Activated naive CD4-positive, alpha-beta T cell treated with anti-CD3 and anti-CD28 coated beads for 36 hours (primary cell): Measurements from ENCODE around the gene ABHD14A. TPM values are rescaled to one million over a fixed set of nuclear protein-coding genes. Genes with fewer than 3 reads are reported as not detected.

ENCODE experiments used
- CTCF ChIA-PET: fragments of 350-600 bp; sonication (Branson Sonifier 250); formaldehyde crosslinking; loops from one replicate; lab custom pipeline; 2021; ENCODE audit warnings: antibody characterized with exemption; lab: Charles Lee
- DNase-seq: peaks from one replicate; pipeline ENCODE4 v3.0.0-alpha.2; 2020
- H3K27ac Mint-ChIP-seq: one replicate; pipeline ENCODE4 v1.8.0; 2021; ENCODE audit warnings: mild to moderate bottlenecking, mixed read lengths
- H3K27me3 Mint-ChIP-seq: one replicate; pipeline ENCODE4 v1.8.0; 2021; ENCODE audit warnings: low read depth, mixed read lengths
- H3K36me3 Mint-ChIP-seq: one replicate; pipeline ENCODE4 v1.8.0; 2021; ENCODE audit warnings: low read depth, mixed read lengths
- H3K4me1 Mint-ChIP-seq: one replicate; pipeline ENCODE4 v1.8.0; 2021; ENCODE audit warnings: low read depth, mixed read lengths
- H3K4me3 Mint-ChIP-seq: one replicate; pipeline ENCODE4 v1.8.0; 2021; ENCODE audit warnings: mild to moderate bottlenecking, moderate library complexity, mixed read lengths
- H3K9me3 Mint-ChIP-seq: one replicate; pipeline ENCODE4 v1.8.0; 2021; ENCODE audit warnings: mixed read lengths
- intact Hi-C: fragments of 100-400 bp; cut with micrococcal nuclease; formaldehyde crosslinking; loops from one replicate; pipeline ENCODE4 v1.15.1; 2023
- total RNA-seq, 2 experiments: library from RNA; stranded (reverse); gene quantifications; one replicate each; pipeline ENCODE4 v1.2.3, GENCODE V29; 2021

ABHD14A gene
- total RNA-seq, 2 experiments from 2014 or later, result 5.4 to 5.7 TPM

DNA sequence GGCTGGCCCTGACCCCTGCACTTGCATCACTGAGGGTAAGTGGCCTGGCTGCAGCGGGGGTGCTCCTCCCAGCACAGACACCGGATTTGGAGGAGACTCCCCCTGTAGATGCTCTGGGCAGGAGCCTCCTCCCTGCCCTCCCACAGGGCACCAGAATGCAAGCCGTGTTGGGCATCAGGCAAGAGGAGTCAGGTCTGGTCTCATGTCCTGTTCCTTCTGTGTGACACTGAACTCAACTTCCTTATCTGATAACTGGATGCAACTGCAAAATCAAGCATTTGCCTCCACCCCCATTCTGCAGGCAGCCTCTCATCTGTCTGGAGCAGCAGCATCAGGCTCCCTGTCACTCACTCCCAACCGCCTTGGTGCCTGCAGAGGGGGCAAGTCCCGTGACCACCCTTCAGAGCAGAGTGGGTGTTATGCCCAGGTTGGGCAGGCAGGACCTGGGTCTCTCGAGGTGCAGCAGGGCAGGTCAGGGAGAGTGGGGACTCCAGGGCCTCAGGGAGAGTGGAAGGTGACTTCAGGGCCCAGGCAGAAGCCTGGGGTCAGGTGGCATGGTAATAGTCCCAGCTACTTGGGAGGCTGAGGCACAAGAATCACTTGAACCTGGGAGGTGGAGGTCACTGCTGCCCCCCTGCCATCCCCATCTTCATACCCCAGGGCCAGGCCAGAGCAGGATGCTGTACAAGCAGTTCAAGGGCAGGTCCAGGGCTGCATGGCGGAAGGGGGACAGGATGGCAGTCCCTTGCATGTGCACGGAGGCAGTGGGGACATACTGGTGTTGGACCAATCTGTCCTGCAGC is 31.4 kb downstream of the ABHD14A start:
- Mint-ChIP-seq H3K9me3 (no peaks in the 10 kb centered on the region), H3K27me3 (no peaks in the 10 kb centered on the region), H3K4me3 (no peak overlapping the region), H3K36me3 (no peaks in the 10 kb centered on the region), H3K4me1 (peaks cover 9% of the 10 kb centered on the region), H3K27ac (no peak overlapping the region)
- no peak for DNase-seq
- CTCF ChIA-PET, result interaction anchor here (0.6 to 6.1 kb wide), 5 partner anchors 47 to 480 kb away, joined by 3 to 77 read pairs (median 3); no protein-coding TSS in a partner anchor
- intact Hi-C loops, result no loop called here

DNA sequence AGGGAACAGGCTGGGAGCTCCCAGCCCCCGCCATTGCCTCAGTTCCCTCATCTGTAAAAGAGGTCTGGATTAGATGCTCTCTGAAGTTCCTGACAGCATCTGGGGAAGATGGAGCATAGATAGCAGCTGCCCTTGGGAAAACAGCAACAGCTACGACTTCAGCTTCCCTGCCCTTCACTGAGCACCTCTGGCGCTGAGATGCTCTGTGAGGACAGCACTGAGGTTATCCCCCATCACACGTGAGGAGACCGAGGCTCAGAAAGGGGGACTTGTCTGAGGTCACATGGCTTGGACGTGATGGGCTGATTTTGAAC is 31.9 kb downstream of the ABHD14A start:
- H3K9me3 Mint-ChIP-seq, result no peaks in the 10 kb centered on the region
- H3K27ac Mint-ChIP-seq, result no peak overlapping the region
- no peaks in the 10 kb centered on the region for H3K36me3 Mint-ChIP-seq
- no peak for DNase-seq
- H3K4me3 Mint-ChIP-seq, result no peak overlapping the region
- intact Hi-C loops, result no loop called here
- peaks cover 9% of the 10 kb centered on the region for H3K4me1 Mint-ChIP-seq
- no peaks in the 10 kb centered on the region for H3K27me3 Mint-ChIP-seq
- CTCF ChIA-PET, result no interaction called here

DNA sequence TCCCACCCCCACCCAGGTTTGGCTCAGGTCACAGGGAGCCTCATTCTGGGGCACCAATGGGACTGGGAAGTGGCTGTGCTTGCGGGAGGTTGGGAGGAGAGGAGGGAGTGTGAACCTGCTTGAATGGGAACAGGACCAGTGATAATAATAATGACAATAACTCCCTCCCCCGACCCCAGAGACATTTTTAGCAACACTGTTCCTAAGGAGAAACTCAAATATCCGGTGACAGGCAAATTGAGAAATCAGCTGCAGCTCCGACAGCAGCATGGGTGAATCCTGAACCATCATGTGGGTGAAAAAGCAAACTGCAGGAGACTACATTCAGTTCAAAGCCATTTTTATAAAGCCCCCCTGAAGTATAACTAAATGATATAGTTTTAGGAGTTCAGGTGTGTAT is 32.4 kb downstream of the ABHD14A start:
- intact Hi-C loops, result no loop called here
- Mint-ChIP-seq H3K36me3 (no peaks in the 10 kb centered on the region), H3K4me1 (peaks cover 9% of the 10 kb centered on the region), H3K27me3 (no peaks in the 10 kb centered on the region), H3K9me3 (no peaks in the 10 kb centered on the region), H3K27ac (no peak overlapping the region), H3K4me3 (no peak overlapping the region)
- CTCF ChIA-PET, result no interaction called here
- DNase-seq, result no peak

DNA sequence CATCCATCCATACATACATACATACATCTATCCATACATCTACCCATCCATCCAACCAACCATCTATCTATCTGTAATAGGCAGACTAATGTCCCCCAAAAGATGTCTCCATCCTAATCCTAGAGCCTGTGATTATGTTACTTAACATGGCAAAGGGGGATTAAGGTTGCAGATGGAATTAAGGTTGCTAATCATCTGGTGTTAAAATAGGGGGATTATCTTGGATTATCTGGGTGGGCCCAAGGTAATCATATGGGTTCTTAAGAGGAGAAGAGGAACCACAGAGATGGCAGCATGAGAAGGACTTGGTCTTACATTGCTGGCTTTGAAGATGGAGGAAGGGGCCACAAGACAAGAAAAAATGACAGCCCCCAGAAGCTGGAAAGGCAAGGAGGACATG is 35.6 kb downstream of the ABHD14A start:
- CTCF ChIA-PET, result no interaction called here
- no peak overlapping the region for H3K27ac Mint-ChIP-seq
- intact Hi-C loops, result no loop called here

DNA sequence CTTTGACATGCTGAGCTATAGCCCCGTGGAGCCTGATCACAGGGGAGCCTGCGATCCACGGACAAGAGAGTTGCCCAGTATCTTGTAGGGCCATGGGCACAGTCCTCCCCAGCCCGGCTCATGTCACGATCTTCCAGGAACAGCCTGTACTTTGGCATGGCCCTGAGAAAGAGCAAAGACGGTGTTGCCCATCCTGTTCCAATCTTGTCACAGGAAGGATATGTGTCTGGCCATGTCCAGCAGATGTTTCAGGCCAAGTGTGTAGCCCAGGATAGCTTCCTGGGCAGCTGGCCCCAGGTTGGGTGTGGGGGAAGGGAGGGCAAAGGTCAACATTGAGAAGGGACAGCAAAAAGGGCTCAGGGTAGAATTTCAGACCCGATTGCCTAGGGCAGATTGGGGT is 37.8 kb downstream of the ABHD14A start:
- Mint-ChIP-seq H3K27ac (no peak overlapping the region), H3K9me3 (no peaks in the 10 kb centered on the region), H3K4me1 (no peaks in the 10 kb centered on the region), H3K27me3 (no peaks in the 10 kb centered on the region), H3K36me3 (no peaks in the 10 kb centered on the region), H3K4me3 (no peak overlapping the region)
- intact Hi-C loops, result no loop called here
- no peak for DNase-seq
- CTCF ChIA-PET, result interaction anchor here (1.6 to 2.8 kb wide), 2 partner anchors 10 to 110 kb away, joined by 3 to 19 read pairs; no protein-coding TSS in a partner anchor

More for the DNA sequence above, 35.6 kb downstream of the ABHD14A start:
- no peak for DNase-seq
- Mint-ChIP-seq H3K27me3 (no peaks in the 10 kb centered on the region), H3K4me1 (peaks cover 9% of the 10 kb centered on the region), H3K36me3 (no peaks in the 10 kb centered on the region), H3K9me3 (no peaks in the 10 kb centered on the region), H3K4me3 (no peak overlapping the region)

DNA sequence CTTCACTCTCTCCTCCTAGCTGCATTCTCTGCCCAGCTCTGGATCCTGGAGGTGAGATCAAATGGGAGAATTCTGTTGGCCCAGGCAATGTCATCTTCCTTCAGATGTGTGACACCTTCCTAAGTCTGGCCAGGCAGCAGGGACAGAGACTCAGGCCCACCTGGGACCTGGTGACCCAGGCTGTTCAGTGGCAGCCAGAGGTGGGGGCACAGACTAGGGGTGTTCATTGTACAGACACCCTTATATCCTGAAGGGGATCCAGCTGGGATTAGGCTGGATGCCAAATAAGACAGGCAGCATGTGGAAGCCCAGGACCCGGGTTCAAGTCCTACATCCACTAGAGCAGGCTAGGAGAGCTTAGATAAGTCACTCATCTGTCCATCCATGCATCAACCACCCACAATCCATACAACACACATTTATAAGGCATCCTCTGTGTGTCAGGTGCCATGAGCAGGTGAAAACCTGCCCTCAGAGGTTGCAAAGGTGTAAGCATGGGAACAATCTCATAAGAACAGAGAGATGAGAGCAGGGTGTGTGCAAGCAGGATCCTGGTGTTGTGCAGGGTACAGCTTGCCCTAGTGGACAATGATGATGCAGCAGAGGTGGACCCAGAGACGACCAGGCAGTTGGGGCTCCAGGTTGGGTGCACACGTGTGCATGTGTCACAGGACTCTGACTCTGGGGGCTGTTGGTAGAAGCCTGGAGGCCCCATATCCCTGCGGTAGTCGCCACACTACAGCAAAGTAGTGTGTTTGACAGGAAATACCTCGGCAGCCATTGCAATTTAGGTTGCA is 39.1 kb downstream of the ABHD14A start:
- H3K27me3 Mint-ChIP-seq, result no peaks in the 10 kb centered on the region
- DNase-seq, result no peak
- H3K27ac Mint-ChIP-seq, result no peak overlapping the region
- no peaks in the 10 kb centered on the region for H3K4me1 Mint-ChIP-seq
- no peaks in the 10 kb centered on the region for H3K9me3 Mint-ChIP-seq
- H3K36me3 Mint-ChIP-seq, result no peaks in the 10 kb centered on the region
- CTCF ChIA-PET, result interaction anchor here (2.8 kb wide), 1 partner anchor 12 kb away, joined by 19 read pairs; no protein-coding TSS in a partner anchor
- intact Hi-C loops, result no loop called here
- no peak overlapping the region for H3K4me3 Mint-ChIP-seq

DNA sequence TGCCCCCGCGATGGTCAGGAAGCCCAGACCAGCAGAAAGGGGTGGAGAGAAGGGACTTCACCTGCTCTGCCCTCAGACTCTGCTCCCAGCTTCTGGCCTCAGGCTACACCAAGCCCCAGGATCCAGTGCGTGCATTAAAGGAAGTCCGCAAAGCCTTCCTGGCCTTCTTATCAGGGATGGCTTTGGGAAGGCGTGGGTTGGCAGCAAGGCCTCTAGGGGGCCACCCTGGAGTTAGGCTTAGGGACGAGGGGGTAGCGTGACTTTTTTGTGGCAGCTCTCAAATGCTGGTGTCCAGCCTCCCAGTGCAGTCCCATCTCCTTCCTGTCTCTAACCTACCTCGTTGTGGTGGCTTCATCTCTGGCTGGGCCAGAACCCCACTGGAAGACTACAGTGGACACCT is 39.7 kb downstream of the ABHD14A start:
- no peak for DNase-seq
- H3K27ac Mint-ChIP-seq, result no peak overlapping the region
- no peaks in the 10 kb centered on the region for H3K36me3 Mint-ChIP-seq
- intact Hi-C loops, result no loop called here
- no peaks in the 10 kb centered on the region for H3K27me3 Mint-ChIP-seq
- no peaks in the 10 kb centered on the region for H3K4me1 Mint-ChIP-seq
- H3K4me3 Mint-ChIP-seq, result no peak overlapping the region
- CTCF ChIA-PET, result no interaction called here
- H3K9me3 Mint-ChIP-seq, result no peaks in the 10 kb centered on the region

DNA sequence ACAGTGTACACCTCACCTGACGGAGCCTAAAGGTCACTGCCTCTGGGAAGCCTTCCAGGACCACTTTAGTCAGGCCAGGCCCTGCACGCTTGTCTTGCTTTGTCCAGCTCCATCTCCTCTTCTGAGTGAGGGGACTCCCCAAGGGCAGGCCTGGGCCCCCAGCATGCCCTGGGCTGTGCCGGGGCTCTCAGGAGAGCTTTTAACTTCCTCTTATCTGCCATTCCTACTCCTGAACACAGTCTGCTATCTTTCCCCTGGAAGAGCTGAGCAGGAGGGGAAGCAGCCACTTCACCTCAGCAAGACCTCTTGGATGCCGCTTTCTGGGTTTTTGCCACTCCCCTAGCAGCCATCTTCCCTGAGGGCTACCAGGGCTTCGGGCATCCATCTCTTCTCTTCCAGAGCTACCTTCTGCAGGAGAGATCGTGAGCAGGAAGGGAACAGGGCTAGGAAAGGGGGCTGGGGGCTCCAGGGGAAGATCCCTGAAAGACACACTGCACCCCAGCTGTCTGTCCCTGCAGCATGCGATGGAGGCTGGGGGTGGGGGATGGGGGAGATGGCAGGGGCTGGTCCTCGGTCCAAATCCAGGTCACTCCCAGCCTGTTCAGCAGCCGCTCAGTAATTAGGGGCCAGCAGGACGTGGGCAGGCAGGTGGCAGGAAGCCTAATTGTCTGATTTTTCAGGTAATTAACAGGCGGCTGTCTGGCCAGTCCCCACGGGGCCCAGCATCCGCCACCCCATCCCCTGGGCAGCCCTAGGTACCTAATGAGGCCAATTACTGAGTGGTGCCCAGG is 40.8 kb downstream of the ABHD14A start:
- H3K4me1 Mint-ChIP-seq, result no peaks in the 10 kb centered on the region
- no peaks in the 10 kb centered on the region for H3K27me3 Mint-ChIP-seq
- intact Hi-C loops, result no loop called here
- CTCF ChIA-PET, result interaction anchor here (0.6 to 0.7 kb wide), 2 partner anchors 120 to 445 kb away, joined by 3 read pairs; no protein-coding TSS in a partner anchor
- H3K9me3 Mint-ChIP-seq, result no peaks in the 10 kb centered on the region
- no peak overlapping the region for H3K4me3 Mint-ChIP-seq
- no peak overlapping the region for H3K27ac Mint-ChIP-seq
- no peak for DNase-seq
- no peaks in the 10 kb centered on the region for H3K36me3 Mint-ChIP-seq

DNA sequence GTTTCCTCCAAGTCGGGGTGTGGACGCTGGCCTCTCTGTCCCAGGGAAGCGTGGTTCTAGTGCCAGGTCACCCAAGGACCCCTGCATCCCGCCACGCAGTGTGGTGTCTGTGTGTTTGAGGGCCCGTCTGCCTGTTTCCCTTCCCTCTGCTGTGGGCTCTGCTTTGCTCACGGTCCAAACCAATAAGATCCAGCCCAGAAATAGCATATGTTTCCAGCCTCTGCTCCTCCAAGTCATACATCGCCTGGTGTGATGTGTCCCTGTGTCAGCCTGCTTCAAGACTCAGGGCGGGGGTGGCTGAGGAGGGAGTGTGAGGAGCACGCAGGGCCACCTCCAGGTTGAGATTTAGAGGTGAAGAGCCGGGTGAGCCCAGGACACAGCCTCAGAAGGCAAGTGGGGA is 42.7 kb downstream of the ABHD14A start:
- no peaks in the 10 kb centered on the region for H3K9me3 Mint-ChIP-seq
- intact Hi-C loops, result no loop called here
- H3K4me1 Mint-ChIP-seq, result no peaks in the 10 kb centered on the region
- H3K36me3 Mint-ChIP-seq, result no peaks in the 10 kb centered on the region
- no peak overlapping the region for H3K27ac Mint-ChIP-seq
- H3K4me3 Mint-ChIP-seq, result no peak overlapping the region
- CTCF ChIA-PET, result no interaction called here
- DNase-seq, result no peak
- no peaks in the 10 kb centered on the region for H3K27me3 Mint-ChIP-seq

DNA sequence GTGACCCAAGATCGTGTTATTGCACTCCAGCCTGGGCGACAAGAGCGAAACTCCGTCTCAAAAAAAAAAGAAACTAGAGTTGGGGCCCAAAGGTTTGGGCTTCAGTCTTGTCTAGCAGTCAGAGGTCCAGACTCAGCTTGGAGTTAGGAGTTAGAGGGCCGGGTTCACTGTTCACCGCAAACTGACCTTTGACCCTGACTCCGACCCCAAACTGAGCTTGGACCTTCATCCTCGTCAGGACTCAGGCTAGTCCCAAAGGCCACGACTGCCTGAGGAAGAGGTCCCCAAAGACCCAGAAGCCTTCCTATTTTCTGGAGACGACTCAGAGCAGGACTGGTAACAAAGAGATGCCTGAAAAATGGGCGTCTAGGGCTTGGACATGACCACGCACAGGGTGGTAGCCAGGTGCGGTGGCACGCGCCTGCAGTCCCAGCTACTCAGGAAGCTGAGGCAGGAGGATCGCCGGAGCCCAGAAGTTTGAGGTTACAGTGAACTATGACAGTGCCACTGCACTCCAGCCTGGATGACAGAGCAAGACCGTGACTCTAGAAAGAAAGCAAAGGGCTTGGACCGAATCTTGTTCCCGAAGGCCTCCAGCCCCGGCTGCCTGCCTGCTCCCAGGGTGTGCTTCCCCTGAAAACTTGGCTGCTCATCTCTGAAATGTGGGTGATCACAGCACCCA is 43.6 kb downstream of the ABHD14A start:
- Mint-ChIP-seq H3K4me3 (no peak overlapping the region), H3K27me3 (no peaks in the 10 kb centered on the region), H3K4me1 (no peaks in the 10 kb centered on the region), H3K27ac (no peak overlapping the region), H3K36me3 (no peaks in the 10 kb centered on the region), H3K9me3 (no peaks in the 10 kb centered on the region)
- no peak for DNase-seq
- CTCF ChIA-PET, result interaction anchor here (0.8 kb wide), 1 partner anchor 321 kb away, joined by 3 read pairs; no protein-coding TSS in a partner anchor
- intact Hi-C loops, result no loop called here

DNA sequence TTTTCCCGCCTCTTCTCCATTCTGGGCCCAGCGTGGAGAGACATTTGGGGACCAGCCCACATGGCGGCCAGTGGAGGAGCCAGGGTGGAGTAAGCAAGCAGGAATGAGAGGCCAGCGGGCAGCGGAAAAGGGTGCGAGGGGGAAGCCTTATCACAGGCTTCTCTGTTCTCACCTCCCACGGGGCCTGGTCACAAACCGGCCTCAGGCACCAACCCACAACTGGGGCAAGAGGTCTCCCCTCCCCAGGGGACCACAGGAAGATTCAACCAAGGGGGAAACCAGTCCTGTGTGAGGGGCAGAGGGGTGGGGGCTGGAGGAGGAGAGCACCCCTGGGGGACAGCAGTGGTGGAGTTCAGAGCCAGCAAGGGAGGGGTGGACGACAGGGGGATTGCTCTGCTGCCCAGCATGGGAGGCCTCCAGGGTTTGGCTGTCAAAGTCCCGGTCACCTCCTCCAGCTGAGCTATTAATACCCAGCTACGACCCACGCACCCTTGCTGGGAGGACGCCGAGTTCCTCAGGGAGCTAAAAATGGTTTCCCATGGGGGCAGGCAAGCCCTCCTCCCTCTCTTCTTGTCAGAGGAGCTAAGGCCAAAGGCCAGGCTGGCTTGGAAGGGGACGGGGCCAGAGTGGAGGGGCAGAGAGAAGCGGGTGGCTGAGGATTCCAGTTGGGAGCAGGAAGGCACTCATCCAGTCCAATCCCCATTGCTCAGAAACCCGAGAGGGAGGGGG is 44.7 kb downstream of the ABHD14A start:
- DNase-seq, result no peak
- Mint-ChIP-seq H3K4me3 (no peak overlapping the region), H3K27ac (no peak overlapping the region), H3K9me3 (no peaks in the 10 kb centered on the region), H3K4me1 (no peaks in the 10 kb centered on the region), H3K36me3 (no peaks in the 10 kb centered on the region), H3K27me3 (no peaks in the 10 kb centered on the region)
- intact Hi-C loops, result no loop called here
- CTCF ChIA-PET, result interaction anchor here (3.7 kb wide), 1 partner anchor 18 kb away, joined by 9 read pairs; no protein-coding TSS in a partner anchor
